HEK293T (cell line): ENCODE measurements around the gene ULK1.

Source experiments
- ARNT ChIP-seq: fragments of 450-650 bp; IDR thresholded peaks from 2 replicates; pipeline ENCODE4 v1.6.1; 2017; ENCODE audit warnings: mild to moderate bottlenecking
- BHLHE40 ChIP-seq: fragments of 450-650 bp; IDR thresholded peaks from 2 replicates; pipeline ENCODE4 v1.6.1; 2016; ENCODE audit warnings: mild to moderate bottlenecking, moderate library complexity, borderline replicate concordance
- ELF4 ChIP-seq: fragments of 450-650 bp; IDR thresholded peaks from 2 replicates; pipeline ENCODE4 v1.6.1; 2017; ENCODE audit warnings: antibody characterized with exemption
- LEF1 ChIP-seq: fragments of 450-650 bp; IDR thresholded peaks from 2 replicates; pipeline ENCODE4 v1.6.1; 2017; ENCODE audit warnings: mild to moderate bottlenecking, borderline replicate concordance
- NFRKB ChIP-seq: fragments of 450-650 bp; IDR thresholded peaks from 2 replicates; pipeline ENCODE4 v1.6.1; 2016; ENCODE audit warnings: mild to moderate bottlenecking, moderate library complexity
- SP1 ChIP-seq: fragments of 450-650 bp; IDR thresholded peaks from 2 replicates; pipeline ENCODE4 v1.6.1; 2017

DNA sequence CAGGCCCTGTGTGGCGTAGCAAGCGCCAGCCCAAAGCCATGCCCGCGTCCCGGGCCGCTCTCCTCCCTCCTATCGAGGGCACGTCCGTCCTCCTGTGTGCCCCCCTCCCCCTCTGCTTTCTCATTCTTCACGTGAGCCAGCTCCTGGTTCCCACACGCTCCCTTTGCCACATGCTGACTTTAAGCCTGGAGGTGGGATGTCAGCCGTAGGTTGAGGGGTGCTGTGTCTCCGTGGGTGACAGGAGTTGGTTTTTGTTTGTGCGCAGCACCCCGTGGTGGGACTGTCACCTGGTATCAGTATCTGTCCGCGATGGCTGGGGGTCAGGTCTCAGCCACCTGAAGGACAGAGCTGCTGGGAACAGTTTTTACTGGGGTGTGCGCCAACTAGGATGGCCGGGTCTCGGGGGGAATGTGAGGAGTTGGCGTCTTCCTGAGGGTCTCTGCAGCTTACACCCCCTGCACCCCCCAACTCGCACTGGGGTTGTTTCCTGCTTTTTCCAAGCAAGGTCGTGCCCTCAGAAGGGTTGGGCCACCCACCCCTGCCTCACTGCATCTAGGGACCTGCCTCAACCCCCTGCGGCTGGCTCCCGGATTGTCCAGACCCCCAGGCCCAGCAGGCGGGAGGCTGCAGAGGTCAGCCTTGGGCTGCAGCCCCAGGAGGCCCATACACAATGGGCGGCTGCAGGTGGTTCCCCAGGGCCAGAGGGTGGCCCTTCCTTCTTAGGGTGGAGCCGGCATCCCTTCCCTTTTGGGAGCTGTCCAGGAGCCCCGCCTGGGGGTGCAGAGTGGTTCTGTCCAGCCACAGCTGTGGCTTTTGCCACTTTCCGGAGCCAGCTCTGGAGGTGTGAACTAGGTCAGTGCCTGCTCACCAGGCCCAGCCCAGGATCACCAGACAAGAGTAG, 7.3 kb downstream of the ULK1 start:
- TF ChIP-seq LEF1 (no peak), SP1 (no peak), ARNT (no peak), BHLHE40 (no peak), NFRKB (no peak), ELF4 (no peak)
